Adrenal gland (tissue), 12 donors: Measurements from ENCODE around the gene SLC48A1. TPM values are rescaled to one million over a fixed set of nuclear protein-coding genes. Genes with fewer than 3 reads are reported as not detected.

Source experiments
- DNase-seq, 7 donors: peaks; one replicate each; pipeline ENCODE4 v3.0.0-alpha.2; 2019 to 2020
- H3K27ac ChIP-seq, 5 donors: fragments of 200-600 bp; sonication (generic) in 4 of 5; 1 replicate in 3 of 5; 2 replicates in 2 of 5; pipeline versions ENCODE4 v1.5.1 to v1.8.0; 2016 to 2020; ENCODE audit warnings: mild to moderate bottlenecking in 1 of 5
- H3K27me3 ChIP-seq: fragments of 200-600 bp; 2 replicates; pipeline ENCODE4 v1.8.0; 2021
- H3K36me3 ChIP-seq, 2 donors: fragments of 200-600 bp; replicated peaks in 1 of 2; 1 replicate in 1 of 2; 2 replicates in 1 of 2; pipeline versions ENCODE4 v1.5.1 to v1.8.0; 2018 to 2022
- H3K4me1 ChIP-seq, 2 donors: fragments of 200-600 bp; replicated peaks in 1 of 2; 1 replicate in 1 of 2; 2 replicates in 1 of 2; pipeline versions ENCODE4 v1.5.1 to v1.8.0; 2018 to 2021
- H3K4me3 ChIP-seq, 4 donors: fragments of 200-600 bp; sonication (generic) in 3 of 4; one replicate each; pipeline ENCODE4 v1.5.1; 2016 to 2018
- H3K9me3 ChIP-seq, 3 donors: fragments of 200-600 bp; sonication (generic) in 1 of 3; replicated peaks in 1 of 3; 1 replicate in 2 of 3; 2 replicates in 1 of 3; pipeline versions ENCODE4 v1.5.1 to v1.8.0; 2016 to 2021
- CTCF ChIP-seq, 6 experiments: fragments of 450-650 bp in 4 of 6; fragments of 200-600 bp in 2 of 6; sonication (generic) in 1 of 6; IDR thresholded peaks; 1 replicate in 5 of 6; 2 replicates in 1 of 6; pipeline versions ENCODE4 v1.5.1 to v1.8.0; 2016 to 2021; ENCODE audit warnings: antibody characterized with exemption in 6 of 6, mild to moderate bottlenecking in 2 of 6, moderate library complexity in 1 of 6
- POLR2A ChIP-seq, 2 donors: fragments of 450-650 bp; IDR thresholded peaks; one replicate each; pipeline ENCODE4 v1.6.1; 2017; ENCODE audit warnings: antibody characterized with exemption in 2 of 2, mild to moderate bottlenecking in 2 of 2, moderate library complexity in 1 of 2
- WGBS, 4 donors: extraction: QIAGEN DNeasy Blood & Tissue Kit in 2 of 4; methylation state at CpG; one replicate each; pipeline versions ENCODE4 v1.1.5 to v1.1.7; 2013 to 2017; 5-methylcytosine and 5-hydroxymethylcytosine counted together
- intact Hi-C, 2 donors: fragments of 100-400 bp; cut with DNase I; formaldehyde crosslinking; loops; one replicate each; pipeline versions ENCODE4 v1.14.1 to v1.15.0; 2022 to 2023
- polyA plus RNA-seq, 3 donors: library from polyadenylated mRNA; stranded (reverse); fragments of 200-250 nt in 2 of 3; fragments of 350-450 nt in 1 of 3; fragmentation: Illumina TruSeq in 1 of 3; extraction: RNeasy Lipid Tissue Mini Kit (QIAGEN cat#74804) in 1 of 3; gene quantifications; one replicate each; pipeline ENCODE4 v1.2.3, GENCODE V29; 2013 to 2014
- total RNA-seq, 9 donors: library from RNA; depleted of rRNA in 4 of 9; stranded (reverse); fragments of >200 nt in 4 of 9; fragments of 120-200 nt in 1 of 9; fragmentation: NEBNext Ultra II Directional in 1 of 9; extraction: Animal tissue kit (Norgen Biotek cat#: 25700) in 1 of 9; gene quantifications; one replicate each; pipeline versions ENCODE4 v1.1.0 to v1.2.4, GENCODE V29; 2013 to 2023
- donor health status: healthy with polysubstance abuse.
- donor health status: Bipolar disorder and iron deficiency.
- donor health status: DM: yes; HTN: yes; CAD: no.
- donor health status: DM: no; HTN: no; CAD: no.
- donor health status: DM: no; HTN: no; CAD: no.
- donor health status: DM: yes; HTN: yes; CAD: no.

The SLC48A1 gene
- total and polyA plus RNA-seq, 12 donors = 8.5 to 91.9 (median 57.5) TPM

- no peaks in the 10 kb centered on the region for H3K4me1 ChIP-seq
- intact Hi-C loops = no loop called here
- no peaks in the 10 kb centered on the region for H3K27me3 ChIP-seq
- no peak overlapping the region for H3K27ac ChIP-seq
- DNase-seq = no peak
- H3K36me3 ChIP-seq = no peaks in the 10 kb centered on the region
- WGBS, 4 donors = 71 to 90% (median 77%) methylated on average over 3 of the region's 3 CpGs
- no peak overlapping the region for H3K4me3 ChIP-seq
- TF ChIP-seq POLR2A (IDR thresholded peaks at IDR 0.05) = no peak
- TF ChIP-seq CTCF (IDR thresholded peaks at IDR 0.05) = no peak
- no peaks in the 10 kb centered on the region for H3K9me3 ChIP-seq
Measured at GRCh38 chr12:47729233-47729632, 43.8 kb upstream of the SLC48A1 start.

- intact Hi-C loops = no loop called here
- TF ChIP-seq CTCF (IDR thresholded peaks at IDR 0.05) (no peak), POLR2A (IDR thresholded peaks at IDR 0.05) (no peak)
- WGBS, 4 donors = 82 to 87% (median 85%) methylated on average over 8 of the region's 8 CpGs
- Histone ChIP-seq H3K36me3 (no peaks in the 10 kb centered on the region), H3K27me3 (no peaks in the 10 kb centered on the region), H3K27ac (no peak overlapping the region), H3K9me3 (no peaks in the 10 kb centered on the region), H3K4me3 (no peak overlapping the region), H3K4me1 (peaks cover 0 to 9% of the 10 kb centered on the region in 2 donors)
- no peak for DNase-seq
Measured at GRCh38 chr12:47730341-47730744, 42.7 kb upstream of the SLC48A1 start.

DNA sequence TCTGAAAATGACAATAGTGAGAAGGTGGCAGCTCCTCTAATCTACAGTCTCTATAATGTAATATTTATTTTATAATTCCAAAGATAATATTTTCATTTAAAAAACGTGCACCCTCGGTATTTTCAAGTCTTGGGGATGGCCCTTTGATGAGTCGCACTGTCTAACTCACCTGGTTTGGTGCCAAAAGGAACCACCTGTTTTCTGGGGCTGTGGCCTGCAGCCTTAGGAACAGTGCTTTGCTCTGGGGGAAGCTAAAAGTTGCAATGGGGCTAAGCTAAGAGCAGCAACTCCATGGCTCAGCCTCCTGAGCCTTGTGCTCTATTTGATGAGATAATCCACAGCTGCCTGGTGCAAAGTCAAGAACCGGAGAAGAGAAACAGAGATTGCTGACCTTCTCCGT, 41.3 kb upstream of the SLC48A1 start:
- H3K4me3 ChIP-seq = no peak overlapping the region
- 75 to 79% (median 77%) methylated on average over 5 of the region's 5 CpGs for WGBS, 4 donors
- intact Hi-C loops = no loop called here

GRCh38 chr12:47732504-47732903, 40.5 kb upstream of the SLC48A1 start:
- WGBS, 4 donors = 78 to 86% (median 79%) methylated on average over 1 to 2 of the region's 2 CpGs
- no peak for DNase-seq
- Histone ChIP-seq H3K27me3 (no peaks in the 10 kb centered on the region), H3K4me1 (peaks cover 18 to 29% of the 10 kb centered on the region in 2 donors), H3K4me3 (no peak overlapping the region), H3K36me3 (no peaks in the 10 kb centered on the region), H3K9me3 (no peaks in the 10 kb centered on the region), H3K27ac (no peak overlapping the region)
- intact Hi-C loops = no loop called here
- TF ChIP-seq POLR2A (IDR thresholded peaks at IDR 0.05) (no peak), CTCF (IDR thresholded peaks at IDR 0.05) (no peak)

More for the DNA sequence above, 41.3 kb upstream of the SLC48A1 start:
- no peak for DNase-seq
- TF ChIP-seq POLR2A (IDR thresholded peaks at IDR 0.05) (no peak), CTCF (IDR thresholded peaks at IDR 0.05) (no peak)
- Histone ChIP-seq H3K9me3 (no peaks in the 10 kb centered on the region), H3K27ac (no peak overlapping the region), H3K36me3 (no peaks in the 10 kb centered on the region), H3K27me3 (no peaks in the 10 kb centered on the region), H3K4me1 (peaks cover 13 to 22% of the 10 kb centered on the region in 2 donors)
